NB4 (cell line): ENCODE results near the gene PAPOLA.

Experiments used
- DNase-seq: peaks from one replicate; pipeline ENCODE4 v3.0.0; 2010; ENCODE audit warnings: low read depth
- H3K4me3 ChIP-seq: one replicate; pipeline ENCODE4 v1.5.1; 2011; ENCODE audit warnings: mild to moderate bottlenecking, low read depth, low read length, moderate library complexity
- MAX ChIP-seq: IDR thresholded peaks from 2 replicates; pipeline ENCODE4 v1.6.1; 2011; ENCODE audit warnings: low read depth, low read length
- MYC ChIP-seq: IDR thresholded peaks from 2 replicates; pipeline ENCODE4 v1.6.1; 2011; ENCODE audit warnings: low read depth, low read length
- POLR2A ChIP-seq: IDR thresholded peaks from 2 replicates; pipeline ENCODE4 v1.6.1; 2011; ENCODE audit warnings: mild to moderate bottlenecking; ENCODE audit not compliant: insufficient read length; ENCODE audit errors: extremely low read depth
- TF ChIP-seq, protein P1 (sequence below): IDR thresholded peaks from one replicate; pipeline ENCODE4 v1.5.1; 2012; ENCODE audit warnings: low read depth, low read length

Gene PAPOLA

GRCh38 chr14:96581902-96582301, 79.7 kb downstream of the PAPOLA start:
- DNase-seq: no peak
- TF ChIP-seq, protein P1, sequence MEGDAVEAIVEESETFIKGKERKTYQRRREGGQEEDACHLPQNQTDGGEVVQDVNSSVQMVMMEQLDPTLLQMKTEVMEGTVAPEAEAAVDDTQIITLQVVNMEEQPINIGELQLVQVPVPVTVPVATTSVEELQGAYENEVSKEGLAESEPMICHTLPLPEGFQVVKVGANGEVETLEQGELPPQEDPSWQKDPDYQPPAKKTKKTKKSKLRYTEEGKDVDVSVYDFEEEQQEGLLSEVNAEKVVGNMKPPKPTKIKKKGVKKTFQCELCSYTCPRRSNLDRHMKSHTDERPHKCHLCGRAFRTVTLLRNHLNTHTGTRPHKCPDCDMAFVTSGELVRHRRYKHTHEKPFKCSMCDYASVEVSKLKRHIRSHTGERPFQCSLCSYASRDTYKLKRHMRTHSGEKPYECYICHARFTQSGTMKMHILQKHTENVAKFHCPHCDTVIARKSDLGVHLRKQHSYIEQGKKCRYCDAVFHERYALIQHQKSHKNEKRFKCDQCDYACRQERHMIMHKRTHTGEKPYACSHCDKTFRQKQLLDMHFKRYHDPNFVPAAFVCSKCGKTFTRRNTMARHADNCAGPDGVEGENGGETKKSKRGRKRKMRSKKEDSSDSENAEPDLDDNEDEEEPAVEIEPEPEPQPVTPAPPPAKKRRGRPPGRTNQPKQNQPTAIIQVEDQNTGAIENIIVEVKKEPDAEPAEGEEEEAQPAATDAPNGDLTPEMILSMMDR: no peak
- no peak for TF ChIP-seq MYC
- no peak for TF ChIP-seq POLR2A
- no peak for TF ChIP-seq MAX
- H3K4me3 ChIP-seq: no peak overlapping the region

- no peak for DNase-seq
- TF ChIP-seq MYC (no peak), POLR2A (no peak), MAX (no peak)
- TF ChIP-seq, protein P1: no peak
- no peak overlapping the region for H3K4me3 ChIP-seq
These were observed 80.3 kb downstream of the PAPOLA start for GRCh38 chr14:96582411-96582961.

DNA sequence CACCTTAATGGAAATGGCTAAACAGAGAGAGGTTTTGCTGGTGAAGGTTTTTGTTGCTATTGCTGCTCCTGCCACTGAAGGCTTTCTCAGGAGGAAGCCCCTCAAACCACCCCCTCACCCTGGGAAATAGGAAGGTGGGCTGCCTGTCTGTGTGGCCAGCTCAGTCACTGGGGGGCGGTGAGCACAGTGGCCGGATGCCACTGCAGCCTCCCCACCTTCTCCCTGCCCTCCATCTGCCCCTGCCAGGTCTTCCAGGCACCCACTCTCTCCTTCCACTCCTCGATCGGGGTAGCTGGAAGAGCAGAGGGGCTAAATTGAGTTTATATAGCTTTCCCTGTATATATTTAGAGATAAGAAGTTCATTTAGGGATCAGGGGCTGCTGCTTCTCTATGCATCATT, 80.8 kb downstream of the PAPOLA start:
- H3K4me3 ChIP-seq: no peak overlapping the region
- no peak for DNase-seq
- TF ChIP-seq, protein P1: no peak
- TF ChIP-seq MAX (no peak), MYC (no peak), POLR2A (no peak)

DNA sequence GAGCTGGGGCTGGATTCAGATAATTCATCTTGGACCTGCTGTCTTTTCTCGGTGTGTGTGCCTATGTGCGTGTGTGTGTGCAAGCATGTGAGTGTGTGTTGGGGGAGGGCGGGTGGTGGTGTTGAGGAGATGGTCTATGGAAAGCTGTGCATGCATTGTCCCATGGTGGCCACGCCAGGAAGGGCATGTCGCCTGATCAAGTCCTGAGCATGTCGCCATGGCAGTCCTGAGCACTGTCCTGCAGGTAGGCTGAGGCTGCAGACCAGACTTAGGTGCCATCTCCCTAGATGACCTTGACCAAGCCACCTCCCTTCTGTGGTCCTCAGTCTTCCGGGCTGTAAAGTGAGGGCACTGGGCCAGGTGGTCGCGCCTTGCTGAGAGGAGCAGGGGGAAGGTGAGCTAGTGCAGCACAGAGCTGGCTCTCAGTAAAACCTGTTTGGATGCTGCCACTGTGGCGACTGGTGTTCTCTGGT, 81.4 kb downstream of the PAPOLA start:
- no peak for TF ChIP-seq MAX
- no peak overlapping the region for H3K4me3 ChIP-seq
- no peak for DNase-seq

DNA sequence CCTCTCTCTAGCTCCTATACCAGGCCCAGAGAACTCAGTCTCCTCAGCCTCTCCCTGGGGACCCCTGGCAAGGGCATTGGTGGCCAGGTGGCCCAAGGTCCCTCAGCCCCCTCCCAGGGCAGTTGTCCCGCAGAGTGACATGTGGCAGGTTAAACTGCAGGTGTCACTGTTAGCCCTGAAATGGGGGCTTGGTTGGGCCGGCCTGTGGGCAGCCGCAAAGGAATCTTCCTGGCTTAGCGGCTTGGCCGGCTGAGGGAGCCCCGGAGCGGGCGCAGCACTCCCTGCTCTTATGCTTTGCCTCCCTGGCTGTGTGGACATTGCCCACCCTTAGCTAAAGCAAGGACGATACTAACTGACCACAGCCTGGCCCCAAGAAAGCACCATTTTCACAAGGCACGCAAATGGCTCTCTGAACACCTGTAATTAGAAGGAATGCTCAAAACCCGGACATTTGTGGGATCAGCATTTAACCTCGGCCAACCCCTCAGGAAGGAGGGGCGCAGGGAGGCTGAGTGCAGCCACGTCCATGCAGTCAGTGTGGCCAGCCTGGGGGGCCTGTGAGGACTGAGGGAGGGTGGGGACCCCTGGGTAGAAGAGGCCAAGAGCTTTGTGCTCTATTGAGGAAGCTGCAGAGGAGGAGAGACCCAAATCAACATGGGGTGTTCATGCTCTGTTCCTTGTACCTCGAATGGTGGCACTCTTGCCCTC, 82.2 kb downstream of the PAPOLA start:
- DNase-seq: peak; percentile 61
- TF ChIP-seq MAX (no peak), MYC (no peak), POLR2A (no peak)
- TF ChIP-seq, protein P1: peak; percentile 55
- no peak overlapping the region for H3K4me3 ChIP-seq

DNA sequence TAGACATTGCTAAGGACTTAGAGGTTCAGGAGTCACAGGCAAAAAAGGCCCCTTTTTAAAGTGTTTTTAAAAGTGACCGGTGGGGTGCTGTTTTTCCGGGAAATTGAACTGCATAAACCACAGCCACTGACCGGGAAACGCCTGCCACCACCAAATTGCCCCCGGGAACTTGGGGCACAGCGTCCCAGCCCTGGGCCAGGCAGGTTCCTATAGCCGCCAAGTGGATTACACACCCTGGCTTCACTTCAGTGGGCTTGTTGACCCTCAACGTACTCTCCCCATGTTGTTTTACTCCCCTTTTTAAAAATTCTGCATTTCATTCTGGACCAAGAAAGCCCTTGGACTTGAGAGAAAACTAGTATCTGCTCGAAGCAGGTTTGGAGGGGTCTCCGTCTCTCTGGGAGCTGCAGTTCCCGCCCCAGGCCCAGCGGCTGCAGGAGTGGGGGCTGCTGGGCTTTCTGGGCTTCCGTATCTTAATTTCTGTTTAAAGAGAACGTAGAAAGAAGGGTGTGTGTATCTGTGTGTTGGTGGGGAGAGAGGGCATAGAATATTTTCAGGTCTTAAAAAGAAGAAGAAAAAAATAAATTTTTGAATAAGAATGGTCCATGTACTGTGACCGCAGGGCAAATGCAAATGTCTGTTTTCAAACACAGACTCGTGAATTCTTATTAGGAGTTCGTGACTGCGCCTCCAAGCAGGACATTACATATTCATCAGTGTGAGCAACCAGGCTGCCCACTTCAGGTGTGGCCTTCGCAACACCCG, 82.9 kb downstream of the PAPOLA start:
- no peak for TF ChIP-seq POLR2A
- TF ChIP-seq MYC: no peak
- TF ChIP-seq, protein P1: no peak
- no peak for TF ChIP-seq MAX
- no peak overlapping the region for H3K4me3 ChIP-seq
- no peak for DNase-seq
